Activated T-helper 1 cell treated with anti-CD3 and anti-CD28 coated beads, Interleukin-2, amount 50 U/mL, for 16 hours (primary cell): ENCODE measurements around the gene ANAPC16.
"Not testable (repeated sequence)": the region's sequence is repeated elsewhere in the genome, so short reads cannot be mapped to it uniquely, and the experiment has no call there.

ENCODE experiments used
- DNase-seq, 2 donors: peaks; one replicate each; pipeline ENCODE4 v3.0.0-alpha.2; 2020; ENCODE audit warnings: low read depth in 1 of 2, low spot score in 1 of 2

ANAPC16 gene

GRCh38 chr10:72211381-72211780 is 4.4 kb upstream of the ANAPC16 start:
- DNase-seq = not testable (repeated sequence)

DNA sequence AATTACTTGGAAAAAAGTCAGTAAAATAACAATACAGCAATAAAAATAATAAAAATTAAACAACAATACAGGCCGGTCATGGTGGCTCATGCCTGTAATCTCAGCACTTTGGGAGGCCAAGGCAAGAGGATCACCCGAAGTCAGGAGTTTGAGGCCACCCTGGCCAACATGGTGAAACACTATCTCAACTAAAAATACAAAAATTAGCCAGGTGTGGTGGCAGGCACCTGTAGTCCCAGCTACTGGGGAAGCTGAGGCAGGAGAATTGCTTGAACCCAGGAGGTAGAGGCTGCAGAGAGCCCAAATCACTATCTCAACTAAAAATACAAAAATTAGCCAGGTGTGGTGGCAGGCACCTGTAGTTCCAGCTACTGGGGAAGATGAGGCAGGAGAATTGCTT is 4.0 kb upstream of the ANAPC16 start:
- not testable (repeated sequence) for DNase-seq

- no peak for DNase-seq
Observed at GRCh38 chr10:72218325-72218724, 2.5 kb downstream of the ANAPC16 start.

GRCh38 chr10:72218726-72219125 is 2.9 kb downstream of the ANAPC16 start:
- no peak for DNase-seq

- no peak for DNase-seq
Observed at GRCh38 chr10:72219235-72219814, 3.5 kb downstream of the ANAPC16 start.

GRCh38 chr10:72220637-72221036 is 4.8 kb downstream of the ANAPC16 start:
- no peak for DNase-seq

DNA sequence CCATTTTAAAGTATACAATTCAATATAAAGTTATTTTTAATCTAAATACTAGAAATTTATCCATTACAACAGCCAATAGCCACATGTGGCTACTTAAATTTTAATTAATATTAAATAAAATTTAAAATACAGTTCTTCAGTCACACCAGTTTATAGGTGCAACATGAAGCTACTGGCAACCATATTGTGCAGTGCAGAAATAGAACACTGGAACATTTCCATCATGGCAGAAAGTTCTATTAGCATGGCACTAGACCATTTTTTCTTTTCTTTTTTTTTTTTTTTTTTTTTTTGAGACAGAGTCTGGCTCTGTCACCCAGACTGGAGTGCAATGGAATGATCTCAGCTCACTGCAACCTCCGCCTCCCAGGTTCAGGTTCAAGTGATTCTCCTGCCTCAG is 5.5 kb downstream of the ANAPC16 start:
- DNase-seq = no peak

DNA sequence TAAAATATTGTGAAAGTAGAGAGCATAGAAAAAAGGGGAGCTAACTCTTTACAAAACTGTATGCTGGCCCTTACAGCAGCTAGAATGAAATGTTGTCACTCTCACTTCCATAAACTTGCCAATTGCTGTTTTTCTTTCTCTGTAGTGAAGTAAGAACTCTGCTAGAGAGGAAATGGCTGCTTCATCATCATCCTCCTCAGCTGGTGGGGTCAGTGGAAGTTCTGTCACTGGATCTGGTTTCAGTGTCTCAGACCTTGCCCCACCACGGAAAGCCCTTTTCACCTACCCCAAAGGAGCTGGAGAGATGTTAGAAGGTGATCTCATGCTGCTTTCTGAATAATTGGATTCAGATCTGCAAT is 7.9 kb downstream of the ANAPC16 start:
- no peak for DNase-seq

GRCh38 chr10:72224191-72224590 is 8.4 kb downstream of the ANAPC16 start:
- DNase-seq = not testable (repeated sequence)

GRCh38 chr10:72226418-72227027 is 10.7 kb downstream of the ANAPC16 start:
- DNase-seq = no peak

DNA sequence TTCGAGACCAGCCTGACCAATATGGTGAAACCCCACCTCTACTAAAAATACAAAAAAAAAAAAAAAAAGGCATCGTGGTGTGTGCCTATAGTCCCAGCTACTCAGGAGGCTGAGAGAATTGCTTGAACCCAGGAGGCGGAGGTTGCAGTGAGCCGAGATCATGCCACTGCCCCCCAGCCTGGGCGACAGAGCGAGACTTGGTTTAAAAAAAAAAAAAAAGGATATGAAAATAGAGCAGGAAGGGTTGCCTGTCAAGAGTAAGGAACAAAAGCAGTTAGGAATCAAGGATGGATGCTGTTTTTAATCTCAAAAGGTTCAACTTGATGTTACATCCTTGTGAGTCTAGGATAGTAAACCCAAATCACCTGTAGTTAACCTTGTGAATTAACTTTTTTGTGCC is 12.0 kb downstream of the ANAPC16 start:
- no peak for DNase-seq

DNA sequence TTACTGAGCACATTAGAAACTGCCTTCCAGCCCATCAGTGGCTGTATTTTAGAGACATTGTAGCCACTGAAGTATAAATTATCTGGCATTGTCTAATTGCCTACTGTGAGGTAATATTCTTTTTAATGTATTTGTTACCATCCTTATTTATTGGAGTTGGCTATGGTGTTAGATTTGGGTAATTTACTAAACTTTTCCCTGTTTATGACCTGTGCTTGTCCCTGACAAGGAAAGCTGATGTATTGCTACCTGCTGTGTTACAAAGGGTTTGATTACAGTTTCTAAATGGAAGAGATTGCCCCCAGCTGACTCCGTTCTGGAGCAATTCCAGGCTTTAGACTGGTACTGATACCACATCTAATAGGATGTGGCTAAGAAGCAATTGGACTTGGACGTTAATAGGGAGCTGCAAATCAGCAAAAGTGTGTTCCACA is 12.5 kb downstream of the ANAPC16 start:
- no peak for DNase-seq

GRCh38 chr10:72229261-72230251 is 13.7 kb downstream of the ANAPC16 start:
- no peak for DNase-seq

DNA sequence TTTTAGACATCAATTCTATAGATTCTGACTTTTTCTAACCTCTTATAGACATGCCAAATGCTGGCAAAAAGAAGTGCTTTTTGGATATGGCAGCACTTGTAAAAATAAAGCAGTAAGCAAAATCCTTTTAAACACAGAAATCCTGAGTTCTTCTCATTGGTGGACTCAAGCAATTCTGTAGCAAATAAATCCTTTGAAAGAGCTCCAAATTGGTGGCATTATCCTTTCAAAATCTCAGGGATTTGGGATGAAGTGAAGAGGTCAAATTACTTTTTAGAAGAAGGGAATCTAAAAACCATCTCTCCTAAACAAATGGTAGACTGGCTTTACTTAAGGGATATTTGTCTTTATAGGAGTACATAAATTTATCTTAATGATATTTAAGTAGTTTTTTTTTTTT is 17.8 kb downstream of the ANAPC16 start:
- DNase-seq = no peak

- DNase-seq = no peak
Observed at GRCh38 chr10:72234560-72235095, 18.8 kb downstream of the ANAPC16 start.

DNA sequence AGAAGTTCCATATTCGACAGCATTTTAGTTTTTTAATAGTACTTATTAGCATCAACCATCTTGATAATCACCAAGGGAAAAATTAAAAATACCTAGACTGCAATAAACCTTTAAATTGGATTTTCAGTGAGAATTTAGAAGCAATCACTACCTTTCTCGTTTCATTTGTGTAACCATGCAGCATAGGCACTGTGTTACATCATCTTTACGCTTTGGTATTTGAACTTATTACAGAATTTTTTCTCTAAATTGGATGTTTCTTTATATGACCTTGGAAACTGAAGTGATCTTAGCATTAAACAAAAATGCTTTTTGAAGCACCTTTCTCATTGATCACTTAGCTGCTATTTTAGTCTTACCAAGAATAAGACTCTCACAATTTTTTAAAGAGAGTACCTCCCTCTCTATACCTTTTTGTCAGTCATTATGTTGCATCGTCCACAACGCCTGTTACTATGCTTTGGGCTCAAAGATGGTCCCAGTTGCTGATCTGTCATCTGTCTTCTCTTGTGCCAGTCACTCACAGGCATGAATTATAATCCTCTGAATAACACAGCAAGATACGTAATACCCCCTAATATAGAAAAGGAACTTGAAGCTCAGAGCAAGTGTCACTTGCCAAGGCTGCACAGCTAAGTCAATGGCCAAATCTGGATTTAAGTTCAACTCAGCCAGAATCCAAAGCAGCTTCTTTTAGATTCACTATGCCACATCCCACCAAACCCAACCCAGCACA is 19.9 kb downstream of the ANAPC16 start:
- DNase-seq = no peak

- no peak for DNase-seq
Observed at GRCh38 chr10:72238392-72239175, 22.8 kb downstream of the ANAPC16 start.

DNA sequence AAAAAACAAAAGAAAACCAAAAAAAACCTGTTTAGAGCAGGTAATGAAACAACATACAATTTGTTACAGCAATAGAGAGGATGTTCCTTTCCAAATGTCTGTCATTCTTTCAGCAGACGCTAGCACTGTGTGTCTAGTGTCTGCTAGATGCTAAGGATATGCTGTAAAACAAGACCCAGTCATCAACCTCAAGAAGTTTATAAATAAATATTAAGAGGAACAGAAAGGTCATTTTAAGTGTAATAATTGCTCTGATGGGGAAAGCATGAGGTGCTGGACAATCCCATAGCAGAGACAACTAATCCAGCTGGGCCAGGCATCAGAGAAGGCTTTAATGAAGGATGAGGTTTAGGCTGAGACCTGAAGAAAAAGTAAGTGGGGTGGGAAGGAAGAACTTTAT is 23.6 kb downstream of the ANAPC16 start:
- DNase-seq = no peak

DNA sequence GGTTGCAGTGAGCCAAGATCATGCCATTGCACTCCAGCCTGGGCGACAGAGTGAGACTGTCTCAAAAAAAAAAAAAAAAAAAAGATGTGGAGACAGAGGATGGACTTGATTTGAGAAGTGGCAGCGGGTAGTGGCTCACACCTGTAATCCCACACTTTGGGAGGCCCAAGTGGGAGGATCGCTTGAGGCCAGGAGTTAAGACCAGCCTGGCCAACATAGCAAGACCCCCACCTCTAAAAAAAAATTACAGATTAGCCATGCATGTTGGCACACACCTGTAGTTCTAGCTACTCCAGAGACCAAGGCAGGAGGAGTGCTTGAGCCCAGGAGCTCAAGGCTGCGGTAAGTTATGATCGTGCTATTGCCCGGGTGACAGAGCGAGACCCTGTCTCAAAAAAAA is 24.6 kb downstream of the ANAPC16 start:
- no peak for DNase-seq

GRCh38 chr10:72241691-72242252 is 26.0 kb downstream of the ANAPC16 start:
- DNase-seq = no peak
